ENCODE data around the gene FSTL4. TPM values are rescaled to one million over a fixed set of nuclear protein-coding genes. Genes with fewer than 3 reads are reported as not detected.
"Not testable (repeated sequence)": the region's sequence is repeated elsewhere in the genome, so short reads cannot be mapped to it uniquely, and the experiment has no call there.

Gene FSTL4
- polyA plus RNA-seq, 3 donors, result 0.42 to 1.2 (median 0.94) TPM

DNA sequence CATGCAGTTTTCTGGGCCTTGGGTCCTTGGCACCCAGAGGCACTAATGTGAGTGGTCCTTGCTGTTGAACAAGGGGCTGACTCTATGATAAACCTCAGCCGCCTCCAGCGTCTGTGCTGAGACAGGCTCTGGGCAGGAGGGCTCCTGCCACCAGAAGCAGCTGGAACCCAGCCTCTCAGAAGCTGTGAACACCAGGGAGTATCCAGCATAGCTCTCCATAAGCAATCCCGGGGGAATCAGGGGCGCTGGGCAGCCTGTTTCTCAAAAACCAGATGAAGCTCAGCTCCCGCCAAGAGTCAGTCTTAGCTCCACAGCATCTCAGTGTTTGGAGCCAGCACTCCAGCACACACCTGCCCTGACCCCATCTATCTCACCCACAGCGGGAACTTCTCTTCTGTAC is 390.3 kb downstream of the FSTL4 start:
- no peak for DNase-seq (ENCODE audit: extremely low read depth in 1 of 11, low read depth in 9 of 11, low spot score in 4 of 11)

DNA sequence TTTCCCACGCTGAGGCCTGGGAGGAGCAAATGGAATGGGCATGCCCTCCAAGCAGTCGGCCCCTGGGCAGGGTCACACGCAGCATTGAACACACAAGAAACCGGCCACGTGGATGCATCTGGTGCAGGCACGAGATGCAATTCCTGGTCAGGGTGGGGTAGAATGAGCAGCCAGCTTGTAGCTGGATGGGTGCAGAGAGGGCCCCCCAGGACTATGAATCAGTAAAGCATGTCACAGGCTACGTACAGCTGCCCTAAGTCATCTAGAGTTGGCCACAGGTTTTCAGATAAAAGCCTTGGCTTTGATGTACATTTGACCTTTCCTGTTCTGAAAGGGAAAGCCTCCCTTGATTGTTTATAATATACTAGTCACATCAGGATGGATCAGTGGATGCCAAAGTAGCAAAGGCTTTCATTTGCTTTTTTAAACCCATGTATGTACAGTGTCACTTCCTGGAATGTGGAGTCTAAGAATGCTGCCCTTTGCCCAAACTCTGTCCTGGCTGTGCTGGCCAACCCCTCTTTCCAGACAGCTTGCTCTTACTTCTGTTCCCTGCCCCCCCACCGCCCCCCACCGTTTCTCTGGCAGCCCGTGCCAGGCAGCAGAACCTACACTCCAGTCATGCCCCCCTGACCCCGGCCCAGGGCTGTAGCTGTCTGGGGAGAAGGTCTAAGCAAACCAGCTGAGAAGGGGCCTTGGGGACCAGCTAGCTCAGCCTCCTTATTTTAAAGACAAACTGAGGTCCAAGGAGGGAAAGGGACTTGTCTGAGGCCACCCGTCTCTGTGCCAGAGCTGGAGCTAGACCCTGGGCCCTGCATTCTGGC is 391.3 kb downstream of the FSTL4 start:
- no peak for DNase-seq (ENCODE audit: extremely low read depth in 1 of 11, low read depth in 9 of 11, low spot score in 4 of 11)

DNA sequence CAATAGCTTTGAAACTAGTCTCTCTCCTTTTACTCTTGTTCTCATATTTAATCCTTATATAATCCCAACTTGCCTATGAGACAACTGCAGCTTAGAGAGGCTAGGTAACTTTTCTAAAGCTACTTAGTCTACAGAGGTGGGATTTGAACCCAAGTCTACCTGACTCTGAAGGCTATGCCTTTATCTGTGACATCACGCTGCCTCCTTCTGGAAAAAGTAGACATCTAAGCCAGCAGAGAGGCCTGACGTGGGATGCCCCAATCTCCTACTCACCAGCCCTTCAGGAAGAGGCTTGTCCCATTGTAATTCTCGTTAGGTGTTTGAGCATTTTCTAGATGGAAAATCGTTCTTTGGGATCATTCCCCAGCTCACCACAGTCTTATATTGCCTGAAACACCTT is 393.0 kb downstream of the FSTL4 start:
- no peak for DNase-seq (ENCODE audit: extremely low read depth in 1 of 11, low read depth in 9 of 11, low spot score in 4 of 11)

DNA sequence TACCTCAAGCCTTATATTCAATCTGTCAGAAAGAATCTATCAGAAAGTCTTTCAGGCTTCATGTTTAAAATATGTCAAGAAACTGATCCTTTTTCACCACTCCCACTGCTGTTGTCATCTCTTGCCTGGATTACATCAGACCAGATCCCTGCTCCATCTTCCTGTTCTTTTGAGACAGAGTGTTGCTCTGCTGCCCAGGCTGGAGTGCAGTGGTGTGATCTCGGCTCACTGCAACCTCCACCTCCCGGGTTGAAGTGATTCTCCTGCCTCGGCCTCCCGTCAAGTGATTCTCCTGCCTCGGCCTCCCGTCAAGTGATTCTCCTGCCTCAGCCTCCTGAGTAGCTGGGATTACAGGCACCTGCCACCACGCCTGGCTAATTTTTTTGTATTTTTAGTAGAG is 396.2 kb downstream of the FSTL4 start:
- not testable (repeated sequence) for DNase-seq (ENCODE audit: extremely low read depth in 1 of 11, low read depth in 9 of 11, low spot score in 4 of 11)

DNA sequence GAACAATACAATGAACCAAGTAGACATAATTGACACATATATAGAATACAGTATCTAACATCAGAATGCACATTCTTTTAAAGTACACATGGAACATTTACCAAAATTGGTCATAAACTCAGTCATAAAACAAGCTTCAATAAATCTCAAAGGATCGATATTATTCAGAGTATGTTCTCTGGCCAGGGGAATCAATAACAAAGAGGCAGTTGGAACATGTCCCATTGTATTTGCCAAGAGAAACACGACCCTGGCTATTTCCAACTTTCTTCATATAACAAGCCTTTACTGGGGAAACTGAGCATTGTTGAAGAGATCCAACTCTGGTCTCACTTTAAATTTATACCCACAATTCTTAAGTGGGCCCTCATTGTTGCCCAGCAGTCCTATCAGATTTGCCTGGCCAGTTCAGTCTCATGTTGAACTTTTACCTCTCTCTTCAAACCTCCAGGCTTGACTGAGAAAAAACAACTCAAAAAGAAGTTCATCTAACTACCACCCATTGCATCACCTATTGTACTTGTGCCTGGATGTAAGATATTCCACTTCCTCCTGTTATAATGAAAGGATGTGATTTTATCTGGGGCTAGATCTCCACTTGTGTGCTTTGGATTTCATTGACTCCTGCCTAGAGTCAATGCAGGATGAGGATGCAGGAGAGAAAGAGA is 398.1 kb downstream of the FSTL4 start:
- DNase-seq (ENCODE audit: extremely low read depth in 1 of 11, low read depth in 9 of 11, low spot score in 4 of 11), result no peak

DNA sequence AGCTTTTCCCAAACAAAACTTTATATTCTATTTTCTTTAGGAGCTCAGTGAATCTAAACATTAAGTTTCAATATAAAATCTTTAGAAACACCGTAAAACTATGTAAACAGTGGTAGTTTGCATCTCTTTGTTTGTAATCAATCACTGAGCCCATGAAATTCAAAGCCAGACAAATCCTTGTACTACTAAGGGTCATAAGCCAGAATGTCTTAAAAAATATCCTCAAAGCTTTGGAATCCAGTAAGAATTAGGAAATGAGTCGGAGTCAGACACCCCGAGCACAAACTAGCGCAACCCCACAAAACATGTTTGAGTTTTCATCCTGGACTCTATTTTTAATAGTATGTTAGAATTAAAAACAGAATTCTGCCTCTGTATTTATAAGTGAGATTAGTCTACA is 406.7 kb downstream of the FSTL4 start:
- DNase-seq (ENCODE audit: extremely low read depth in 1 of 11, low read depth in 9 of 11, low spot score in 4 of 11), result no peak

DNA sequence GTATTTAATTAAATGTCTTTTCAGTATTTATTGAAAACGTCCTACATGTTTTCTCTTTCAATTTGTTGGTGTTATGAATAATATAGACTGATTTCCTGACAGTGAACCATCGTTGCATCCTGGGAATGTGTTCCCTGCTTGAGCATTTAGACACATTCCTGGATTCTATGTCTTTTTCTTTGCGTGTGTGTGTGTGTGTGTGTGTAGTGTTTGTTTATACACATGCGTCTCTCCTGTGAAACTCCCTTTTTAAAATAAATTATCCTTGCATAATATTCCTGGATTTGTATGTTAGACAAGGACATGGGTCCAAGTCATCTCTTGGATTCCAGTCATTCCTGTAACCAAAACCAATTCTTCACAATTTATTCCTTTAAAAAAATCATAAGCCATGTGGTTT is 407.1 kb downstream of the FSTL4 start:
- no peak for DNase-seq (ENCODE audit: extremely low read depth in 1 of 11, low read depth in 9 of 11, low spot score in 4 of 11)

DNA sequence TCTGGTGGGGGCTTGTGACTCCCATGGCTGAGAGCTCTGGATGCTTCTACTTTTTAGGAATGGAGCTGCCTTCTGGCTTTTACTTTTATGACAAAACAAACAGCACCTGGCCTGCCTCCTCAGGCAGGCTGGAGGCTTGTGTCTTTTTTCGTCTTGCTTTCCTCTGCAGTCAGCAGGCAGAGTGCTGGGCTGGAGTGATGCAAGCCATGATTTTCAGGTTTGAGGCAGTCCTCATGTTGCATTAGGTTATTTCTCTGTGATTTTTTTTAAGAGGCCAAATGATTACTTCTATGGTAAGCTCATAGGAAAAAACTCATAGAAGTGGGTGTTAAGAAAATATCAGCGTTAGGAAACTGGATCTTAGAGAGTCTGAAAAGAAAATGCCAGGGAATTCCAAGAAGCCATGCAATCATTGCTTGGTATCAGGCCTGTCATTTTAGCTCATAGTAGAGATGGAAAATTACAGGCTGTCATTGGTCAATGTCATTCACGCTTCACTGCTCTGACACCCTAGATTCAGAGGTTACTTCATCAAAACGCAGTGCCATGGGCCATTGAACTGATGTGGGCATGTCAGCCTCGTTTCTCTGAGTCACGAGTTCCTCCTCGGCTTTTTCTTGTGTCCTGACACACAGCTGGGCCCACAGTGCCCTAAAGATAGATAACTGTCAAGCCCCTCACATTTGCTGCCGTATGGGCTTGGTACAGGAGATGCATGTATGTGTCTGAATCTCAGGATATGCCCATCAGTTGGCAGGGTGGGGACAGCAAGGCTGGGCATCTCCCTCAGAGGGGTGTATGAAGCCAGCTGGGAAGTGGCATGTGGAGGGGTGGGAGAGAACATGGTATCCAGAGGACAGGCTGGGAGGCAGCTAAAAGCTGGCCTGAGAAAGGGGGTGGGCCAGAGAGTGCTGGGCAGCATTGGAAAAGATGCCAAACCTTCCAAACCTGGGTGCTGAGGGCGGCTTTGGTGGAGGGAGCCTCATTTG is 408.7 kb downstream of the FSTL4 start:
- DNase-seq (ENCODE audit: extremely low read depth in 1 of 11, low read depth in 9 of 11, low spot score in 4 of 11), result no peak

DNA sequence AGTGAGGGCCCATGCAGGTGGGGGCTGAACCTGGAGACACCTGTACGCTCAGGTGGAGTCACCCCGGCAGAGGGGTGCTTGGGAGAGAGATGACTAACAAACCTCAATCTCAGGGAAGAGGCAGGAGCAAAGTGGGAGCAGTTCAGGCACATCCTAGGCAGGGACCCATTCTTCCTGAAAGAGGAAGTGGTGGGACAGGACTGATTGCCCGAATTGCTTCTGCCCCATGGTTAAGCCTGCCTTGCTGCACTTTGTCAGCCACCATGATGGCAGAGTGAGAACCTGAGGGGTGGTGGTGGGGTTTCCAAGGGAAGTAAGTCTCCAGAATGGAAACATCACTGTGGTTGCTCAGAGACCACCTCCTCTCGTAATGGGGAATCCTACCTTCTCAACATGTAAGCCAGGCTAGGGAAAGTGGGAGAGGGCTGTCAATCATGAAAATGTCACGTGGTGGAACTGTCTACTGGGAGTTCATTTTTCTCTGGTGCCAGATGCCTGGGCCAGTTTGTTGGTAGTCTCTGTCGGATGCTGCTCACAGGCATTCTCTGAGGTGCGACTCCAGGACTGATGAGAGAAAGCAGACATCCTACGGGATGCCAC is 410.2 kb downstream of the FSTL4 start:
- DNase-seq (ENCODE audit: extremely low read depth in 1 of 11, low read depth in 9 of 11, low spot score in 4 of 11), result no peak

DNA sequence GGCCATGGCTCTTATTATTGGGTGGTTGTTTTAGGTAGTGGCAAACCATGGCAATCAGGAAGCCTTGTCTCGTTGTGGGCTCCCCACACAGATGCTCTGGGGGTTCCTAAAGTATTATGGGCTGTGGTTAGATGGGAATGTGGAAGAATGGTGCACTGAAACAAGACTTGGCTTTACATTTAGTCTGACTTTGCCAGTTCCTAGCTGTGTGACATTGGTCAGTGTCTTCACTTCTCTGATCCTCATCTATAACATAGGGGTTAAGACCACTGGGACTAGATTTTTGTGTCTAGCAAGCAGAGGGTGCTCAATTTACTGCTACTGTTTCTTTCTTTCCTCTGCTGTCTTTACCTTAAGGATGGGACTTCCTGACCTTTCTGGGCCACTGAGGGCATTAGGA is 411.0 kb downstream of the FSTL4 start:
- DNase-seq (ENCODE audit: extremely low read depth in 1 of 11, low read depth in 9 of 11, low spot score in 4 of 11), result no peak

DNA sequence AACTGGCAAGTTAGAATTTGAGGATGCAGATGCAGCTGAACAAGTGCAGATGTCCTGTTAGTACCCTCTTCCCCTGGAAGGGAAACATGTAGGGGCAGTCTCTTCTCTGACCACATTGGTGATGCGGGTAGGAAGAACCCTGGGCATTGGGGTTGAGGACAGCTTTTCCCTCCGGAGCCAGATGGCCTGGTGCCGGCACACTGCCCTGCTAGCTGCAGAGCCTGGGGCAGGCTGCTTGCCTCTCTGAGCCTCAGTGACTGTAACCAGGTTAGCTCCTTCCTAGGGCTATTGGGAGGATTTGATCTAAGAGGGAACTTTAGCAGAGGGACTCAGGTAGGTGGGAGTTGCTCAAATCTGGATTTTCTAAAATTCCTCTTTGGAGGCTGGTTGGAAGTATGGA is 412.1 kb downstream of the FSTL4 start:
- no peak for DNase-seq (ENCODE audit: extremely low read depth in 1 of 11, low read depth in 9 of 11, low spot score in 4 of 11)

DNA sequence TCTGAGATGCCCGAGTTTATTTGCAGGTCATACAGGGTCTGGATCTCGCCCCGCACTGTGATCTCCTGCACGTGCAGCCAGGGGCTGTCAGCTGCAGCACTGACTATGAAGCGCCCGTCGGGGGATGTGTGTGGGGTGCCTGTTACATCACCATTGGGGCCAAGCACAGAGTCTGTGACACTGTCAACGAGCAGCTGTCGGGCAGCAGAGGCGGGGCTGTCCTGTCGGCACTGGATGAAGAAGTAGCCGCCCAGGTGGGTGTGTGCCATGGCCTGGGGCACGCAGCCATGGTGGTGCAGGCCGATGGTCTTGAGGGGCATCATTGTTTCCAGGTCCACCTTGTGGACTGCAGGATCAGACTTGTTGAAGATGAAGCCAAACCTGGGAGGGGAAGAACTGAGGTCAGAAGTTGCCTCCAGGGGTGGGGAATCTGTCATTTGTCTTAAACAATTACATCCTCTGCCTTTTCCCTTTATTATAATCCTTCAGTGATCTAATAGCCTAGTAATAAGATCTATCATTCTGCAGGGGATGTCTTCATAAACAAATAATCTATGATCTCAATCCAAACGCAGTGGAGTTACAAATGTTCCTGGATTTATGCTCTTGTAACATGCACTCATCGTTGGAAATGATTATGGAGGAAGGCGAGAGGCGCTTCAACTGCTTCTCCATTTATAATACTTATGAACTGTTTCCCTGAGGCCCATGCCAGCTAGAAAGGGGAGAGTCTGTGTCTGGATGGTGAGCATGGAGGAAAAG is 412.7 kb downstream of the FSTL4 start:
- DNase-seq (ENCODE audit: extremely low read depth in 1 of 11, low read depth in 9 of 11, low spot score in 4 of 11), result no peak

DNA sequence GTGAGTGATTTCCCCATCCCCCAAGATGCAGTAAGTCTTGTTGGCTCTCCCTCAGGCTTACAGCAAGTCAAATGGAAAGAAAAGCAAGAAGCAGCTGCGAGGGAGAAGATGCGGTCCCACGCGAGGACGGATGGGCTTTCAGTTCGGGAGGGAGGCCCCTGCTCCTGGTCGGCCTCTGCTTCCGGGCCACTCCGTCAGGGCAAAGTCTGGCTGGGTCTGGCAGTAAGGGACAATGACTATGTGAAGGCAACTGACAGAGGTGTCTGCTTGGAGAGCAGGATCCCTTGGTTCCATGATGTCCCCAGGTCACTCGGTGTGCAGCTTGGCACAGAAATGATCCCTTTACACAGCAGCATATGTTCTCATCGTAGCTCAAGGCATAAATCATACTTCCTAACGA is 413.8 kb downstream of the FSTL4 start:
- DNase-seq (ENCODE audit: extremely low read depth in 1 of 11, low read depth in 9 of 11, low spot score in 4 of 11), result no peak

DNA sequence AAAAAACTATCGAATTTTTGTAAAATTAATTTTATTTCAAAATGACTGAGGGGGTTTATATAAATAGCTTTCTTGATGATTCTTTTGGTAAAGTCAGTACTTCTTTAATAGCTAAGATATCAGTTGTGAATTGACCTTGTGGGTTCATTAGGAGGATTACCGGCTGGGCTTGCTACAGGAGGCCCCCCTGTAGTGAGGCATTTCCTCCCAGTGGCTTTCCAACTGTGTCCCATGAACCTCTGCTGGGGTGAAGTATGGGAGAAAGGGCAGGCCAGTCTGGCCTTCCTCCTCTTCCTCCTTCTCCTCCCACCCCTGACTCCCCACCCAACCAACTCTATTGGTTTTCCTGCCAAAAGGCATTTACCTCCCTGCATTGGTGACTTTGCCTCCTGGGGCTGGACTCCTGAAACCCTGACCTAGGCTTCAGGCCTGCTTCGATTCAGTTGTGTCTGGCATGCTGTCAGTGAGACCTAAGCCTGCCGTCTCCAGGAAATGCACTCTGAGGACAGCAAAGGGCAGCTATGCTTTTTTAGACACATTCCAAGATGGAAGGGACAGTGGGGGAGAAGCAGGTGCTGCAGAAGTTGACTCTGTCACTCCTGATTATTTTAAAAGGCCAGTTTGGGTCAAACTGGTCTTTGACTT is 415.8 kb downstream of the FSTL4 start:
- no peak for DNase-seq (ENCODE audit: extremely low read depth in 1 of 11, low read depth in 9 of 11, low spot score in 4 of 11)

DNA sequence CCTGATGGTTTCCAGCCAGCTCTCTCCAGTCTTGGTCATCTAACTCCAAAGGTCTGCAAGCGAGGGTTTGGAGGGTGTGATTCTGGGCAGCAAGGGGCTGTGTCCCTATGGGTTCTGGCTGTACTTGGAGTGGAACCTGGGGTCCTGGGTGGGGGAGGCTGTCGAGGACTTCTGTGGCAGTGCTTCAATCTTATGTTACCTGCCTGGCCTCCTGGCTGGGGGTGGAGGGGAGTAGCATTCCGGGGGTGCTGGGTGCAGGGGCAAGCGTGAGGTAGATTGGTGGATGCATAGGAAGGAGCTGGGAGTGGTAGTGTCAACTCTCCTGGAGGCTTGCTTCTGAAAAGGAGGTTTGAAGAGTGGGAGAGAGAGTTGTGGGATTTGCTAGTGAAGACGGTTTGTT is 417.1 kb downstream of the FSTL4 start:
- no peak for DNase-seq (ENCODE audit: extremely low read depth in 1 of 11, low read depth in 9 of 11, low spot score in 4 of 11)

DNA sequence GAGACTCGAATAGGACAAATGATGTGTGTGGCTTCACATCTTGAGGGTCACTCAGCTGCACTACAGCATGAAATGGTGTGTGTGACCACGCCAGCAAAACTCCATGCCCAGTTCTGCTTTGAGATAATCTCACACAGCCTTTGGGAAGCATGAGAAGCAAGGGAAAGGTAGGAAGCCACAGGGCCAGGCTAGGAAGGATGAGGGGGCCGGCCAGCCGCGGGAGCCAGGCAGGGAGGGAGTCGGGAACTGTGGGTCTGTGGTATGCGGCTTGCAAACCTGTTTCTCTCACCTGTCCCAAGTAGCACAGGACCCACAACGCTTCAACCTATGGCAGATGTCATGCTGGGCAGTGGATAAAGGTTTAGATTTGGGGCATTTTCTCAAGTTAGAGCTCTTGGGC is 418.5 kb downstream of the FSTL4 start:
- no peak for DNase-seq (ENCODE audit: extremely low read depth in 1 of 11, low read depth in 9 of 11, low spot score in 4 of 11)

DNA sequence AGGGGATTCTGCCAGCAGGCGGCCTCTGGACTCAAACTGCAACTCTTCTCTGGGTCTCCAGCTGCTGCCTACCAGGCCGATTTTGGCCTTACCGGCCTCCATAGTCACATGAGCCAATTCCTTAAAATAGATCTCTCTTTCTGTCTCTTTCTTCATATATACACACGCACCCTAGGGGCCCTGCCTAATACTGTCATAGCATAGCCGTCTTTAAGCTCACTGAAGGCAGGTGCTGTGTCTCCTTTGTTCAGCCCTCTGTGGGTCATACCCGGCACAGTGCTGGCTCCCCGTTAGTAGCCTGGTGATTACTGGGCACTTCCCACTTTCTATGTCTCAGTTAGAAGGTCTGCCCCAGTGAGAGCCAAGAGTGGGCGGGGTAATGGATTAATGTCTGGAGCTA is 419.6 kb downstream of the FSTL4 start:
- no peak for DNase-seq (ENCODE audit: extremely low read depth in 1 of 11, low read depth in 9 of 11, low spot score in 4 of 11)

DNA sequence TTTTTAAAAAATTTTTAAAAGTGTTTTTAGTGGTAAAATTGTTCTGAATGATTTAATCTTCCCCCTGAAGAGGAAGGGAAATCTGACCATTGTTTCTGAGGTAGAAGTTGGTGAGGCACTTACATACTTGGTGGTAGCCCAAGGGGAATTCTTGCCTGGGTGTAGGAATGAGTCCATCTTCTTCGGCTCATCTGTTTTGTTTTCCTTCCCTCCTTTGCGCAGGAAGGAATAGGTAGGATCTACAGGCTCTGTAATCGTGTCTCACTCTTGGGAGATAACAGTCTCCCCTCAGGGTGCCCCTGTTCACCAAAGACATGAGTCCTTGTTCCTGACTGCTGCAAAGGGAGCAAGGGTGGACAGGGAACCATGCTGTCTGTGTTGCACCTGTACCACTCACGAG is 422.5 kb downstream of the FSTL4 start:
- DNase-seq (ENCODE audit: extremely low read depth in 1 of 11, low read depth in 9 of 11, low spot score in 4 of 11), result no peak

All from renal cortex interstitium (tissue), 11 donors.